KOPT-K1 (cell line): ENCODE data around the gene KLRC2.
"Not testable (repeated sequence)": the region's sequence is repeated elsewhere in the genome, so short reads cannot be mapped to it uniquely, and the experiment has no call there.

ENCODE experiments used
- H3K27ac ChIP-seq: fragments of 200-600 bp; sonication (generic); 2 replicates; pipeline ENCODE4 v1.5.1; 2016; ENCODE audit warnings: antibody characterized with exemption, mild to moderate bottlenecking, low read depth, low read length; ENCODE audit not compliant: poor library complexity, severe bottlenecking
- H3K36me3 ChIP-seq: fragments of 200-600 bp; sonication (generic); 2 replicates; pipeline ENCODE4 v1.5.1; 2017; ENCODE audit warnings: antibody characterized with exemption, mild to moderate bottlenecking, low read length, moderate library complexity; ENCODE audit not compliant: insufficient read depth
- H3K9me3 ChIP-seq: fragments of 200-600 bp; sonication (generic); 2 replicates; pipeline ENCODE4 v1.5.1; 2017; ENCODE audit warnings: antibody characterized with exemption, low read length, mild to moderate bottlenecking; ENCODE audit not compliant: insufficient read depth, poor library complexity, severe bottlenecking

KLRC2 gene

DNA sequence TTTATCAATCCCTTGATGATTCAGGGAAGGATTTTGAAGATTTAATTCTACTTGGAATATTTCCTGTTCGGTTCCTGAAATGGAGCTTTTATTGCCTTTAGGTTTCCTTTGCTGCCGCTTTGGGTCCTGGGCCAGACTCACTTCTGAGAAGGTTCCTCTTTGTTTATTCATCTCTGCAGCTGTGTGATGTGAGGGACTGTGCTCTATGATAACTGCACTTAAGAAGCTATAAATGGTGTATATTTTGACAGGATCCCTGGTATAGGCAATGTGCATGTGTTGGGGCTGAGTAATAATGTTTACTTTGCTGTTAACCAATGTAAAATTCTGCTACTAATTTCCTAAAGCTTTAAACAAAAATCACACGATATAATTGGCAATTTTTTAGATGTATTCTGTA lies at the start of gene KLRC2:
Gene KLRC2 (minus strand): TSS at position 195 of the 400 bp plus-strand sequence. CDS start 24 bp downstream, at position 171.
- not testable (repeated sequence) for H3K9me3 ChIP-seq, H3K36me3 ChIP-seq, H3K27ac ChIP-seq

GRCh38 chr12:10481901-10482300 lies 46.1 kb upstream of the KLRC2 start:
- H3K9me3 ChIP-seq, H3K36me3 ChIP-seq, H3K27ac ChIP-seq: not testable (repeated sequence)

- H3K36me3 ChIP-seq, H3K27ac ChIP-seq, H3K9me3 ChIP-seq: not testable (repeated sequence)
These were observed 37.0 kb upstream of the KLRC2 start for GRCh38 chr12:10472808-10473207.

DNA sequence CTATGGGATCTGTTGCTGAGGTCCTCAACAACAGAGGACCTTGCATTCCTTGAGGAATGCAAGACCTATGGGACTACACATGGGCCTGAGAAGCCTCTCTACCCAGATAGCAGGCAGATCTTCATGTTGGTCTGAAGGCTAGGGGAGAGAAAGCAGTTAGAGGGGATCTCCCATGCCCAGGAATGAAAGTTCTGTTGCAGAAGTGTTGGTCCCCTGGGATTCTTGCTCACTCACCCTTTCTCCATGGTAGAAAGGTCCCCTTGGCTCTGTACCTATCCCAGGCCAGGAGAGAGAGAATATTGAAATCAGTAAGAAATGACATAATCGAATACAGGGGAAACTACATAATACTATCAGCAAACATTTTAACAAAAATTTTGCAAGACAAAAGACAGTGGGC lies 33.9 kb upstream of the KLRC2 start:
- no peaks in the 10 kb centered on the region for H3K9me3 ChIP-seq
- no peaks in the 10 kb centered on the region for H3K36me3 ChIP-seq
- no peak overlapping the region for H3K27ac ChIP-seq

DNA sequence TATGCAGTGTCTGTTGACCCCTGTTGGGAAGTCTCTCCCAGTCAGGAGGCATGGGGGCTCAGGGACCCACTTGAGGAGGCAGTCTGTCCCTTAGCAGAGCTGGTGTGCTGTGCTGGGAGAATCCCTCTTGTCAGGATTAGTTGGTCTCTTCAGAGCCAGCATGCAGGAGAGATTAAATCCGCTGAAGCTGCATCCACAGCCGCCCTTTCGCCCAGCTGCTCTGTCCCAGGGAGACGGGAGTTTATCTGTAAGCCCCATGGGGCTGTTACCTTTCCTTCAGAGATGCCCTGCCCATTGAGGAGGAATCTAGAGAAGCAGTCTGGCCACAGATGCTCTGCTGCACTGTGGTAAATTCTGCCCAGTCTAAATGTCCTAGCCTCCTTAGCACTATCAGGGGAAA lies 30.5 kb upstream of the KLRC2 start:
- H3K9me3 ChIP-seq = no peaks in the 10 kb centered on the region

DNA sequence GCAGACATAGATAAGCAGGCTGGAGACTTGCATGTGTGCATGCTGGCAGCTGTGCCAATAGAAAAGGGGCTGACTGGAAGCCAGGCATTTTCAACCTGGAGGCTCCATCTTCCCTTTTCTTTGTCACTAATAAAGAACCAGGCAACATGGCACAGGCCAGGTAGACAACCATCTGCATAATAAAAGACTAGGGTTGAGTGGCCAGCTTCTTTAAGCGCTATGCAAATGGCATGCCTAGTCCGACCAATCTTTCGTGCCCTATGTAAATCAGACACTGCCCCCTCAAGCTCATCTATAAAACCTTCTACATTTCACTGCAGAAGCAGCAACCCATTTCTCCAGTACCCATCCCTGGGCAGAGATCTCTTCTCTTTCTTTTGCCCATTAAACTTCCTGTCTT lies 21.9 kb upstream of the KLRC2 start:
- Histone ChIP-seq H3K36me3 (no peaks in the 10 kb centered on the region), H3K9me3 (peaks cover 32% of the 10 kb centered on the region), H3K27ac (no peak overlapping the region)

More for the DNA sequence above, 30.5 kb upstream of the KLRC2 start:
- no peak overlapping the region for H3K27ac ChIP-seq
- H3K36me3 ChIP-seq = no peaks in the 10 kb centered on the region

DNA sequence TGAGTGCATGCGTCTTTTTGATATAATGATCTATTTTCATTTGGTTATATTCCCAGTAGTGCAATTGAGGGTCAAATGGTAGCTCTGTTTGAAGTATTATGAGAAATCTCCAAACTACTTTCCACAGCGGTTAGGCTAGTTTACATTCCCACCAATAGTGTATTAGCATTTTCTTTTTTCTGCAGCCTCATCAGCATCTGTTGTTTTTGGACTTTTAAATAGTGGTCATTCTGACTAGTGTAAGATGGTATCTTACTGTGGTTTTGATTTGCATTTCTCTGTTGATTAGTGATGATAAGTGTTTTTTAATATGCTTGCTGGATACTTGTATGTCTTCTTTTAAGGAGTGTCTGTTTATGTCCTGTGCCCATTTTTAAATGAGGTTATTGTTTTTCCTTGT lies 21.0 kb upstream of the KLRC2 start:
- Histone ChIP-seq H3K36me3 (no peaks in the 10 kb centered on the region), H3K9me3 (peaks cover 32% of the 10 kb centered on the region), H3K27ac (no peak overlapping the region)

DNA sequence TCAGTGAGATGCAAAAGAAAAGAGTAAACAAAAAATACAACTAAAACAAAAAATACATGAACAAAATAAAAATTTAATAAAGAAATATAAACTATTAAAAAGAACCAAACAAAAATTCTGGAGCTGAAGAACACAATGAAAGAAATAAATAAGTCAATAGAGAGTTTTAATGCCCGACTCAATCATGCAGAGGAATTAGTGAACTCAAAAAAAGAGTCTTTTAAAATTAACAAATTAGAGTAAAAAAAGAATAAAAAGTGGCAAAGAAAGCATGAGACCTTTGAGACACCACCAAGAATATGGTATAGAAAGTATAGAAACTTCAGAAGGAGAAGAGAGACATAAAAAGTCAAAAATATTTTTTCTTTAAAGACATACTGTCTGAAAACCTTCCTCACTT lies 20.0 kb upstream of the KLRC2 start:
- Histone ChIP-seq H3K9me3 (peaks cover 32% of the 10 kb centered on the region), H3K36me3 (no peaks in the 10 kb centered on the region), H3K27ac (no peak overlapping the region)

DNA sequence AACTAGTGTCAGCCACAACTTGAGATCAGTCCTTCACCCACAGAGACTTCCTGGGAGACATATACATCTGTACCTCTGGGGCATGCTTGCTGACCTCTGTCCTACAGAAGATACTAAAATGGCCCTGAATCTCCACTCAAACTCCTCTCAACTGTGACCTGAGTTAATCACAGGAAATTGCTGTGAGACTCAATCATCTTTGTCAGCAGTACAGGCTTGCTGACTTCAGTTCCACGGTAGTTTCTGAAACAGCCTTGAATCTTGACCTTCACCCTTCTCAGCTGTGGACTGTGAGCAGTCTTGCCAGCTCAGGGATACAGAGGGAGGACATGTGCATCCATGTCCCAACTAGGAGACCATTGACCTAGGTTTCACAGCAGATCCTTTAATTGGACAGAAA lies 18.7 kb upstream of the KLRC2 start:
- Histone ChIP-seq H3K9me3 (peaks cover 32% of the 10 kb centered on the region), H3K27ac (no peak overlapping the region), H3K36me3 (no peaks in the 10 kb centered on the region)

DNA sequence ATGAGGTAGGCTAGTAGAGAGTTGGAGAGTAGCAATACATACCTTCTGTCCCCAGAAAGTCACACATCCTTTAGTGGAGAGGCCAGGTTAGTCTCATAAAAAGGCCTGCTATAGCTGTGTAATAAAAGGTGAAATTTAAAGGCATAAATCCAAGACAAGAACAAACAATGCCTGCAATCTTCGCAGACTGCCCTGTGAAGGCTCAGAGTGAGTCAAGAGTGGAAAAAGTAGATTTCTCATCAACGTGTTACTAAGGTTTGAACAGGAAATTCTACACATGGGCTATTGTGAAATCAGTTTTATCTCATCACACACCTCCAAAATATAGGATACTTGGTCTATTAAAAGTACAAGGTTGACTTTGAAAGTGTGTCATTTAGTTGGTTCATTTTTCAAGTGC lies 17.3 kb upstream of the KLRC2 start, which contains the start of gene KLRC1:
Gene KLRC1 (minus strand): TSS at position 222 of the 400 bp plus-strand sequence. CDS start 2,221 bp downstream, outside the sequence.
- H3K9me3 ChIP-seq = peaks cover 28% of the 10 kb centered on the region
- no peaks in the 10 kb centered on the region for H3K36me3 ChIP-seq
- H3K27ac ChIP-seq = no peak within 1 kb of the TSS

- H3K9me3 ChIP-seq = no peaks in the 10 kb centered on the region
- H3K27ac ChIP-seq = no peak overlapping the region
- no peaks in the 10 kb centered on the region for H3K36me3 ChIP-seq
These were observed 12.4 kb upstream of the KLRC2 start for GRCh38 chr12:10448236-10448635.

GRCh38 chr12:10446052-10446451 lies 10.2 kb upstream of the KLRC2 start:
- not testable (repeated sequence) for H3K36me3 ChIP-seq, H3K27ac ChIP-seq, H3K9me3 ChIP-seq

- H3K9me3 ChIP-seq, H3K27ac ChIP-seq, H3K36me3 ChIP-seq: not testable (repeated sequence)
These were observed 5.3 kb upstream of the KLRC2 start for GRCh38 chr12:10441144-10441543.

GRCh38 chr12:10439608-10440274 lies 3.9 kb upstream of the KLRC2 start:
- H3K36me3 ChIP-seq = not testable (repeated sequence)

GRCh38 chr12:10437601-10438000 lies 1.8 kb upstream of the KLRC2 start:
- not testable (repeated sequence) for H3K36me3 ChIP-seq, H3K27ac ChIP-seq, H3K9me3 ChIP-seq

More at GRCh38 chr12:10439608-10440274, 3.9 kb upstream of the KLRC2 start:
- H3K9me3 ChIP-seq, H3K27ac ChIP-seq: not testable (repeated sequence)

GRCh38 chr12:10430623-10431022 lies 5.2 kb downstream of the KLRC2 start:
- not testable (repeated sequence) for H3K9me3 ChIP-seq, H3K27ac ChIP-seq, H3K36me3 ChIP-seq
